Myocyte (in vitro differentiated cells): ENCODE measurements around the gene RSAD1. TPM values are rescaled to one million over a fixed set of nuclear protein-coding genes. Genes with fewer than 3 reads are reported as not detected.

Experiments
- DNase-seq: peaks from one replicate; pipeline ENCODE4 v3.0.0-alpha.2; 2012; ENCODE audit warnings: low read depth
- total RNA-seq: library from RNA; depleted of rRNA; stranded (reverse); fragments of >200 nt; gene quantifications from 2 replicates; pipeline ENCODE4 v1.2.3, GENCODE V29; 2014

Gene RSAD1
- total RNA-seq, 1 donor from 2014 or later = 34.2 TPM

- no peak for DNase-seq
Observed at GRCh38 chr17:50517504-50518383, 39.1 kb downstream of the RSAD1 start.

GRCh38 chr17:50518384-50519023 is 39.8 kb downstream of the RSAD1 start:
- no peak for DNase-seq

- no peak for DNase-seq
Observed at GRCh38 chr17:50519141-50519834, 40.6 kb downstream of the RSAD1 start.

GRCh38 chr17:50520483-50520882 is 41.8 kb downstream of the RSAD1 start:
- peak; percentile 62 for DNase-seq

GRCh38 chr17:50521514-50521913 is 42.9 kb downstream of the RSAD1 start:
- DNase-seq = peak; percentile 31

GRCh38 chr17:50522766-50523165 is 44.1 kb downstream of the RSAD1 start:
- peak; percentile 29 for DNase-seq

- no peak for DNase-seq
Observed at GRCh38 chr17:50523208-50523607, 44.5 kb downstream of the RSAD1 start.

- DNase-seq = no peak
Observed at GRCh38 chr17:50524838-50525237, 46.2 kb downstream of the RSAD1 start.

GRCh38 chr17:50527155-50527762 is 48.6 kb downstream of the RSAD1 start:
- DNase-seq = no peak

- peak; percentile 23 for DNase-seq
Observed at GRCh38 chr17:50527949-50528474, 49.4 kb downstream of the RSAD1 start.

- no peak for DNase-seq
Observed at GRCh38 chr17:50529849-50530248, 51.2 kb downstream of the RSAD1 start.

- no peak for DNase-seq
Observed at GRCh38 chr17:50531428-50532025, 52.9 kb downstream of the RSAD1 start.

GRCh38 chr17:50532452-50533024 is 53.9 kb downstream of the RSAD1 start, which contains the start of gene EPN3:
TSS of gene EPN3 (plus strand) at chr17:50532735. CDS start at chr17:50536557, 3,822 bp downstream.
- no peak for DNase-seq

GRCh38 chr17:50533185-50533584 is 54.5 kb downstream of the RSAD1 start:
- no peak for DNase-seq

GRCh38 chr17:50533720-50534148 is 55.1 kb downstream of the RSAD1 start:
- peak; percentile 65 for DNase-seq

GRCh38 chr17:50534222-50534978 is 55.7 kb downstream of the RSAD1 start:
- DNase-seq = no peak

GRCh38 chr17:50534979-50535326 is 56.3 kb downstream of the RSAD1 start:
- no peak for DNase-seq

- DNase-seq = no peak
Observed at GRCh38 chr17:50535407-50535806, 56.7 kb downstream of the RSAD1 start.
